Vagina (tissue), 2 donors: ENCODE data around the gene TRAPPC3L. TPM values are rescaled to one million over a fixed set of nuclear protein-coding genes. Genes with fewer than 3 reads are reported as not detected.
A peak's percentile ranks its signal among the peaks of the same experiment; 100 is the strongest.

Source experiments
- DNase-seq, 2 donors: peaks; one replicate each; pipeline ENCODE4 v3.0.0-alpha.2; 2017; ENCODE audit errors: extremely low spot score in 2 of 2
- H3K27ac ChIP-seq: fragments of 200-600 bp; sonication (generic); one replicate; pipeline ENCODE4 v1.5.1; 2019
- H3K27me3 ChIP-seq: fragments of 200-600 bp; sonication (generic); one replicate; pipeline ENCODE4 v1.5.1; 2019
- H3K36me3 ChIP-seq, 2 donors: fragments of 200-600 bp; sonication (generic); one replicate each; pipeline ENCODE4 v1.5.1; 2017 to 2019
- H3K4me1 ChIP-seq: fragments of 200-600 bp; sonication (generic); one replicate; pipeline ENCODE4 v1.5.1; 2019
- H3K4me3 ChIP-seq, 2 donors: fragments of 200-600 bp; sonication (generic); 1 replicate in 1 of 2; 2 replicates in 1 of 2; pipeline ENCODE4 v1.5.1; 2016 to 2019
- H3K9me3 ChIP-seq: fragments of 200-600 bp; sonication (generic); one replicate; pipeline ENCODE4 v1.5.1; 2019
- CTCF ChIP-seq, 3 experiments: fragments of 450-650 bp in 2 of 3; fragments of 200-600 bp in 1 of 3; sonication (generic) in 1 of 3; IDR thresholded peaks; one replicate each; pipeline ENCODE4 v1.5.1; 2017 to 2019; ENCODE audit warnings: antibody characterized with exemption in 3 of 3, mild to moderate bottlenecking in 2 of 3, moderate library complexity in 2 of 3
- POLR2A ChIP-seq, 2 donors: fragments of 450-650 bp; IDR thresholded peaks; one replicate each; pipeline ENCODE4 v1.6.1; 2017; ENCODE audit warnings: antibody characterized with exemption in 2 of 2, mild to moderate bottlenecking in 2 of 2, moderate library complexity in 2 of 2
- POLR2AphosphoS5 ChIP-seq, 2 donors: sonication (generic); formaldehyde crosslinking; IDR thresholded peaks; one replicate each; pipeline ENCODE4 v1.9.0; 2017; ENCODE audit warnings: antibody characterized with exemption in 2 of 2, mild to moderate bottlenecking in 2 of 2, low read depth in 1 of 2; ENCODE audit not compliant: insufficient read depth in 1 of 2
- intact Hi-C: fragments of 100-400 bp; cut with DNase I; formaldehyde crosslinking; loops from one replicate; pipeline ENCODE4 v1.15.1; 2023
- total RNA-seq: library from RNA; depleted of rRNA; stranded (reverse); fragments of >200 nt; gene quantifications from one replicate; pipeline ENCODE4 v1.2.3, GENCODE V29; 2016

TRAPPC3L gene
- total RNA-seq, 1 donor from 2014 or later: not detected

- Histone ChIP-seq H3K27me3 (no peaks in the 10 kb centered on the region), H3K4me1 (no peaks in the 10 kb centered on the region), H3K36me3 (no peaks in the 10 kb centered on the region), H3K4me3 (no peak overlapping the region), H3K27ac (no peak overlapping the region), H3K9me3 (no peaks in the 10 kb centered on the region)
- no peak for TF ChIP-seq POLR2AphosphoS5 (IDR thresholded peaks at IDR 0.05; ENCODE audit: insufficient read depth in 1 of 2, low read depth in 1 of 2)
- peak in 1 of 3 experiments; percentile 65 for TF ChIP-seq CTCF (IDR thresholded peaks at IDR 0.05)
- no peak for DNase-seq
- intact Hi-C loops: no loop called here
These were observed 9.3 kb downstream of the TRAPPC3L start for GRCh38 chr6:116536216-116536621.

GRCh38 chr6:116535109-116535508, 10.4 kb downstream of the TRAPPC3L start:
- no peak overlapping the region for H3K27ac ChIP-seq
- no peaks in the 10 kb centered on the region for H3K27me3 ChIP-seq
- intact Hi-C loops: no loop called here
- H3K4me1 ChIP-seq: no peaks in the 10 kb centered on the region
- TF ChIP-seq CTCF (IDR thresholded peaks at IDR 0.05) (no peak), POLR2AphosphoS5 (IDR thresholded peaks at IDR 0.05; ENCODE audit: insufficient read depth in 1 of 2, low read depth in 1 of 2) (no peak), POLR2A (IDR thresholded peaks at IDR 0.05) (no peak)
- no peak overlapping the region for H3K4me3 ChIP-seq
- H3K36me3 ChIP-seq: no peaks in the 10 kb centered on the region
- DNase-seq: no peak
- H3K9me3 ChIP-seq: no peaks in the 10 kb centered on the region

- no peak overlapping the region for H3K4me3 ChIP-seq
- H3K27ac ChIP-seq: no peak overlapping the region
- H3K36me3 ChIP-seq: no peaks in the 10 kb centered on the region
- no peaks in the 10 kb centered on the region for H3K4me1 ChIP-seq
- H3K27me3 ChIP-seq: no peaks in the 10 kb centered on the region
- no peak for TF ChIP-seq POLR2AphosphoS5 (IDR thresholded peaks at IDR 0.05; ENCODE audit: insufficient read depth in 1 of 2, low read depth in 1 of 2)
- no peak for TF ChIP-seq CTCF (IDR thresholded peaks at IDR 0.05)
- TF ChIP-seq POLR2A (IDR thresholded peaks at IDR 0.05): no peak
- no peaks in the 10 kb centered on the region for H3K9me3 ChIP-seq
- DNase-seq: no peak
- intact Hi-C loops: loop anchor here (5.0 kb wide), 1 partner anchor 246 kb away; no protein-coding TSS in a partner anchor
These were observed 12.1 kb downstream of the TRAPPC3L start for GRCh38 chr6:116533233-116533957.

- Histone ChIP-seq H3K4me3 (no peak overlapping the region), H3K4me1 (no peaks in the 10 kb centered on the region), H3K9me3 (no peaks in the 10 kb centered on the region), H3K27ac (no peak overlapping the region), H3K36me3 (no peaks in the 10 kb centered on the region), H3K27me3 (no peaks in the 10 kb centered on the region)
- intact Hi-C loops: loop anchor here (5.0 kb wide), 1 partner anchor 245 kb away; no protein-coding TSS in a partner anchor
- DNase-seq: no peak
- TF ChIP-seq CTCF (IDR thresholded peaks at IDR 0.05): peak; percentile 35 to 80 (median 71)
- no peak for TF ChIP-seq POLR2A (IDR thresholded peaks at IDR 0.05)
These were observed 13.6 kb downstream of the TRAPPC3L start for GRCh38 chr6:116531675-116532570.
